Spleen (tissue), 7 donors: Measurements from ENCODE around the gene SYCN.

ENCODE experiments used
- POLR2A ChIP-seq, 3 donors: fragments of 450-650 bp; IDR thresholded peaks; one replicate each; pipeline ENCODE4 v1.5.1; 2017; ENCODE audit warnings: antibody characterized with exemption in 3 of 3, mild to moderate bottlenecking in 1 of 3
- TF ChIP-seq, protein P1 (sequence below), 11 experiments: fragments of 200-600 bp in 7 of 11; fragments of 450-650 bp in 4 of 11; sonication (generic) in 4 of 11; IDR thresholded peaks in 8 of 11; conservative IDR thresholded peaks in 3 of 11; 1 replicate in 7 of 11; 2 replicates in 4 of 11; pipeline versions ENCODE4 v1.4.0 to v1.8.0; 2016 to 2021; ENCODE audit warnings: antibody characterized with exemption in 11 of 11, inconsistent platforms in 4 of 11, mild to moderate bottlenecking in 1 of 11
- donor health status: DM: no; HTN: no; CAD: no; lungs with moderate emphysema.
- donor health status: DM: no; HTN: no; CAD: no.
- donor health status: DM: no; HTN: no; CAD: no.

DNA sequence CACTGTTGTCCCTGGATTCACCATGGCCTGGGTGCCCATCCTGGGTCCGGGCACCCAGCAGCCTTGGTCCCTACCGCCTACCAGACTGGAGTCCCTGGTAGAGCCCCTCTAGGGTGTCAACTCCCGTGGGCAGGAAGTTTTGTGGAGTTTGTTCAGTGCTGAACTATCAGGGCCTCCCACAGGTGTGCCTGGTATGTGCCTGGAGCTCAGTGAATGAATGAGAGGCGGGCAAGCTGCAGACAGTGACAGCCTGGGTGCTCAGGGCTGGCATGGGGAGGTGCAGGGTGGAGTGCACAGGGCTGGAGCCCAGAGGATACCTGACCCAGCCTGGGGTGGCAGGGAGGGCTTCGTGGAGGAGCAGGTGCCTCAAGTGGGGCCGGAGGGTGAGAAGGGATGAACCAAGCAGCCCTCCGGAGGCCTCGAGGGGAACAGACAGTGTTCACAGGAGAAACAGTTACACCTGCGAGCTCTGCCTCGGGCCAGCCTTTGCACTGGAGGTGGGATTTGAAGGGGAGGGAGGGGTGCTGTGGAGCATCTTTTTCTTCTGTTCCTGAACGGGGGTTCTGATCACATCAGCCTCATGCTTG is 48.9 kb downstream of the SYCN start:
- TF ChIP-seq POLR2A (IDR thresholded peaks at IDR 0.05) = no peak
- TF ChIP-seq, protein P1, sequence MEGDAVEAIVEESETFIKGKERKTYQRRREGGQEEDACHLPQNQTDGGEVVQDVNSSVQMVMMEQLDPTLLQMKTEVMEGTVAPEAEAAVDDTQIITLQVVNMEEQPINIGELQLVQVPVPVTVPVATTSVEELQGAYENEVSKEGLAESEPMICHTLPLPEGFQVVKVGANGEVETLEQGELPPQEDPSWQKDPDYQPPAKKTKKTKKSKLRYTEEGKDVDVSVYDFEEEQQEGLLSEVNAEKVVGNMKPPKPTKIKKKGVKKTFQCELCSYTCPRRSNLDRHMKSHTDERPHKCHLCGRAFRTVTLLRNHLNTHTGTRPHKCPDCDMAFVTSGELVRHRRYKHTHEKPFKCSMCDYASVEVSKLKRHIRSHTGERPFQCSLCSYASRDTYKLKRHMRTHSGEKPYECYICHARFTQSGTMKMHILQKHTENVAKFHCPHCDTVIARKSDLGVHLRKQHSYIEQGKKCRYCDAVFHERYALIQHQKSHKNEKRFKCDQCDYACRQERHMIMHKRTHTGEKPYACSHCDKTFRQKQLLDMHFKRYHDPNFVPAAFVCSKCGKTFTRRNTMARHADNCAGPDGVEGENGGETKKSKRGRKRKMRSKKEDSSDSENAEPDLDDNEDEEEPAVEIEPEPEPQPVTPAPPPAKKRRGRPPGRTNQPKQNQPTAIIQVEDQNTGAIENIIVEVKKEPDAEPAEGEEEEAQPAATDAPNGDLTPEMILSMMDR (IDR thresholded peaks at IDR 0.05 in 8 of 11, conservative IDR thresholded peaks at IDR 0.05 in 3 of 11) = no peak
